Right lobe of liver (tissue), 4 donors: ENCODE measurements around the gene PLA2G4F.

Experiments used
- CTCF ChIP-seq, 4 donors: fragments of 200-600 bp in 3 of 4; fragments of 450-650 bp in 1 of 4; IDR thresholded peaks; one replicate each; pipeline versions ENCODE4 v1.5.1 to v1.8.0; 2016 to 2022; ENCODE audit warnings: antibody characterized with exemption in 4 of 4, mild to moderate bottlenecking in 2 of 4
- POLR2A ChIP-seq: fragments of 450-650 bp; IDR thresholded peaks from one replicate; pipeline ENCODE4 v1.6.1; 2017; ENCODE audit warnings: antibody characterized with exemption, mild to moderate bottlenecking
- donor health status: DM: no; HTN: no; CAD: no.
- donor health status: DM: no; HTN: no; CAD: no.
- donor health status: DM: no; HTN: yes; CAD: no.

GRCh38 chr15:42202653-42203052 lies 46.2 kb upstream of the PLA2G4F start:
- TF ChIP-seq POLR2A (no peak), CTCF (IDR thresholded peaks at IDR 0.05) (no peak)
